GM12878 (cell line): Measurements from ENCODE around the gene C4orf33.

Experiments used
- CHD1 ChIP-seq: IDR thresholded peaks from 2 replicates; pipeline ENCODE4 v1.6.1; 2012; ENCODE audit warnings: low read depth, low read length, improper control_type of control experiment
- CTCF ChIP-seq, 3 experiments: IDR thresholded peaks in 2 of 3; conservative IDR thresholded peaks in 1 of 3; 2 replicates each; pipeline ENCODE4 v1.5.1; 2011; ENCODE audit warnings: low read depth in 3 of 3, low read length in 3 of 3, mild to moderate bottlenecking in 3 of 3, control low read depth in 2 of 3, moderate library complexity in 2 of 3, inconsistent platforms in 1 of 3, mixed read lengths in 1 of 3; ENCODE audit not compliant: control insufficient read depth in 2 of 3, insufficient read depth in 1 of 3; ENCODE audit errors: extremely low read depth in 1 of 3
- GABPA ChIP-seq: IDR thresholded peaks from 2 replicates; pipeline ENCODE4 v1.6.1; 2014; ENCODE audit warnings: antibody characterized with exemption, low read depth, mild to moderate bottlenecking, inconsistent platforms
- JUND ChIP-seq: IDR thresholded peaks from 2 replicates; pipeline ENCODE4 v1.6.1; 2012; ENCODE audit warnings: low read depth, mild to moderate bottlenecking, low read length, improper control_type of control experiment, moderate library complexity
- RELA ChIP-seq: fragments of 450-650 bp; IDR thresholded peaks from 2 replicates; pipeline ENCODE4 v1.8.0; 2014; ENCODE audit warnings: borderline replicate concordance; ENCODE audit not compliant: partially characterized antibody
- USF1 ChIP-seq: IDR thresholded peaks from 2 replicates; pipeline ENCODE4 v1.6.1; 2011; ENCODE audit warnings: borderline replicate concordance, low read depth, mild to moderate bottlenecking, moderate library complexity, mixed read lengths, low read length; ENCODE audit not compliant: insufficient read depth; ENCODE audit errors: extremely low read length
- YY1 ChIP-seq: IDR thresholded peaks from 2 replicates; pipeline ENCODE4 v1.6.1; 2011; ENCODE audit warnings: low read depth, mild to moderate bottlenecking, low read length
- ZNF274 ChIP-seq: IDR thresholded peaks from one replicate; pipeline ENCODE4 v1.8.0; 2011; ENCODE audit not compliant: insufficient read length, insufficient read depth
- TF ChIP-seq, protein P1 (sequence below): fragments of 450-650 bp; IDR thresholded peaks from 2 replicates; pipeline ENCODE4 v1.6.1; 2016; ENCODE audit warnings: mild to moderate bottlenecking
- TF ChIP-seq, protein P2 (sequence below): IDR thresholded peaks from 2 replicates; pipeline ENCODE4 v1.6.1; 2011; ENCODE audit warnings: low read depth, low read length, improper control_type of control experiment, borderline replicate concordance

DNA sequence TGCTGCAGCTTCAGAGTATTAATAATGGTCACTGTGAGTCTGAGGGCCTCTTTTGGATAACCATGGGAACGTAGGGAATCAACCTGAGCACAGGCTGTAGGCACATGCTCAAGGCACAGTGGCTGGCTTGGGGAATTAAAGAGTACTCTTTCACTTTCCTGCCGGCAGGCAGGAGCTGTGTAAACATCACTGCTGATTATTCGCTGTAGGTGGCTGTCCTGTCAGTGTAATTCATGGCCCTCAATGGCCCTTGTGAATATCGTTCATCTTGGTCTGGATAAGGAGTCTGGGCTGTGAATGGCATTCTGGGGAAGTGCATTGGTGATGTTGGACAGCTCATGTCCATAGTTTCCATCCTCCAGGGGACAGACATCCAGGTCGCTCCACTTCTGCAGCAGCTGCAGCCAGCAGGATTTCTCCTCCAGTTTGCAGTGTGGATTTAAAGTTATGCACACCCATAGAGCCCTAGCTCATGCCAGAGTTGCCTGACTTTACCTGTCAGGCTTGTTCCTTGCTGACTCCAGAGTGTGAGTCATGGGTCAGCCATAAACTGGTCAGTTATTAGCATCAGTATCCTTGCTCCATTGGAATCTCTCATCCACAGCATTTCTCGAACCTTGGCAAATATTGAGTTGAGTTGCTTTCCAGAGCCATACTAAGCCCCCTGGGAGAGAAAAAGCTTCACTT lies 43.0 kb downstream of the C4orf33 start:
- no peak for TF ChIP-seq JUND
- TF ChIP-seq, protein P1, sequence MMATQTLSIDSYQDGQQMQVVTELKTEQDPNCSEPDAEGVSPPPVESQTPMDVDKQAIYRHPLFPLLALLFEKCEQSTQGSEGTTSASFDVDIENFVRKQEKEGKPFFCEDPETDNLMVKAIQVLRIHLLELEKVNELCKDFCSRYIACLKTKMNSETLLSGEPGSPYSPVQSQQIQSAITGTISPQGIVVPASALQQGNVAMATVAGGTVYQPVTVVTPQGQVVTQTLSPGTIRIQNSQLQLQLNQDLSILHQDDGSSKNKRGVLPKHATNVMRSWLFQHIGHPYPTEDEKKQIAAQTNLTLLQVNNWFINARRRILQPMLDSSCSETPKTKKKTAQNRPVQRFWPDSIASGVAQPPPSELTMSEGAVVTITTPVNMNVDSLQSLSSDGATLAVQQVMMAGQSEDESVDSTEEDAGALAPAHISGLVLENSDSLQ = no peak
- no peak for TF ChIP-seq USF1
- no peak for TF ChIP-seq ZNF274
- TF ChIP-seq GABPA = no peak
- TF ChIP-seq CTCF (IDR thresholded peaks at IDR 0.05 in 2 of 3, conservative IDR thresholded peaks at IDR 0.05 in 1 of 3; ENCODE audit: control insufficient read depth in 2 of 3, extremely low read depth in 1 of 3, insufficient read depth in 1 of 3, low read depth in 3 of 3, low read length in 3 of 3) = no peak
- TF ChIP-seq, protein P2, sequence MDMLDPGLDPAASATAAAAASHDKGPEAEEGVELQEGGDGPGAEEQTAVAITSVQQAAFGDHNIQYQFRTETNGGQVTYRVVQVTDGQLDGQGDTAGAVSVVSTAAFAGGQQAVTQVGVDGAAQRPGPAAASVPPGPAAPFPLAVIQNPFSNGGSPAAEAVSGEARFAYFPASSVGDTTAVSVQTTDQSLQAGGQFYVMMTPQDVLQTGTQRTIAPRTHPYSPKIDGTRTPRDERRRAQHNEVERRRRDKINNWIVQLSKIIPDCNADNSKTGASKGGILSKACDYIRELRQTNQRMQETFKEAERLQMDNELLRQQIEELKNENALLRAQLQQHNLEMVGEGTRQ = no peak
- TF ChIP-seq YY1 = no peak
- no peak for TF ChIP-seq RELA
- no peak for TF ChIP-seq CHD1
